Measurements from ENCODE around the gene GRIA2. TPM values are rescaled to one million over a fixed set of nuclear protein-coding genes. Genes with fewer than 3 reads are reported as not detected.
"Not testable (repeated sequence)": the region's sequence is repeated elsewhere in the genome, so short reads cannot be mapped to it uniquely, and the experiment has no call there.

The GRIA2 gene
- total and polyA plus RNA-seq, 2 experiments from 2014 or later: not detected

- no peaks in the 10 kb centered on the region for H3K36me3 ChIP-seq (ENCODE audit: low read depth)
- no peaks in the 10 kb centered on the region for H3K9me2 ChIP-seq (ENCODE audit: insufficient read depth)
- no peak for TF ChIP-seq EZH2phosphoT487 (IDR thresholded peaks at IDR 0.05; ENCODE audit: insufficient read depth, low read depth)
- TF ChIP-seq EZH2 (IDR thresholded peaks at IDR 0.05; ENCODE audit: insufficient read depth, poor library complexity, severe bottlenecking): no peak
- no peak for DNase-seq
- no peaks in the 10 kb centered on the region for H3F3A ChIP-seq (ENCODE audit: insufficient read depth)
- no peaks in the 10 kb centered on the region for H4K20me1 ChIP-seq (ENCODE audit: insufficient read depth)
- no peaks in the 10 kb centered on the region for H3K9me3 ChIP-seq (ENCODE audit: low read depth)
- no peak overlapping the region for H3K4me3 ChIP-seq
- no peaks in the 10 kb centered on the region for H3K79me2 ChIP-seq (ENCODE audit: insufficient read depth)
- H3K27ac ChIP-seq: no peak overlapping the region
- no peak overlapping the region for H3K4me2 ChIP-seq (ENCODE audit: unreplicated experiment)
- no peaks in the 10 kb centered on the region for H3K4me1 ChIP-seq (ENCODE audit: insufficient read depth)
- no peak overlapping the region for H2AFZ ChIP-seq
- H3K27me3 ChIP-seq (replicated peaks; ENCODE audit: insufficient read depth): 0 out of 2 replicates have a peak, but pooled peaks cover 2% of the 10 kb centered on the region
- in situ Hi-C loops (cut with MboI): no loop called here
- no peak overlapping the region for H3K9ac ChIP-seq
Observed at GRCh38 chr4:157242871-157243270, 22.3 kb downstream of the GRIA2 start.

- H3K9me3 ChIP-seq (ENCODE audit: low read depth): no peaks in the 10 kb centered on the region
- 9 to 14% methylated on average over 2 of the region's 2 CpGs for WGBS, 2 experiments (ENCODE audit: low coverage in 1 of 2, low lambda C conversion rate in 2 of 2, missing lambda C conversion rate in 2 of 2)
- in situ Hi-C loops (cut with MboI): no loop called here
Observed at GRCh38 chr4:157244348-157244747, 23.8 kb downstream of the GRIA2 start.

GRCh38 chr4:157245351-157245750, 24.8 kb downstream of the GRIA2 start:
- Histone ChIP-seq H3K9ac (no peak overlapping the region), H2AFZ (no peak overlapping the region), H3K27ac (no peak overlapping the region), H4K20me1 (ENCODE audit: insufficient read depth) (no peaks in the 10 kb centered on the region), H3K4me3 (no peak overlapping the region), H3K36me3 (ENCODE audit: low read depth) (no peaks in the 10 kb centered on the region), H3K4me1 (ENCODE audit: insufficient read depth) (no peaks in the 10 kb centered on the region), H3F3A (ENCODE audit: insufficient read depth) (no peaks in the 10 kb centered on the region), H3K9me2 (ENCODE audit: insufficient read depth) (no peaks in the 10 kb centered on the region), H3K9me3 (ENCODE audit: low read depth) (no peaks in the 10 kb centered on the region), H3K4me2 (ENCODE audit: unreplicated experiment) (no peak overlapping the region), H3K27me3 (replicated peaks; ENCODE audit: insufficient read depth) (no peaks in the 10 kb centered on the region), H3K79me2 (ENCODE audit: insufficient read depth) (no peaks in the 10 kb centered on the region)
- DNase-seq: no peak
- TF ChIP-seq EZH2phosphoT487 (IDR thresholded peaks at IDR 0.05; ENCODE audit: insufficient read depth, low read depth): no peak
- TF ChIP-seq EZH2 (IDR thresholded peaks at IDR 0.05; ENCODE audit: insufficient read depth, poor library complexity, severe bottlenecking): no peak
- in situ Hi-C loops (cut with MboI): no loop called here

More at GRCh38 chr4:157244348-157244747, 23.8 kb downstream of the GRIA2 start:
- Histone ChIP-seq H4K20me1 (ENCODE audit: insufficient read depth) (no peaks in the 10 kb centered on the region), H3F3A (ENCODE audit: insufficient read depth) (no peaks in the 10 kb centered on the region), H3K4me3 (no peak overlapping the region), H3K79me2 (ENCODE audit: insufficient read depth) (no peaks in the 10 kb centered on the region), H2AFZ (no peak overlapping the region), H3K36me3 (ENCODE audit: low read depth) (no peaks in the 10 kb centered on the region), H3K27ac (no peak overlapping the region), H3K4me1 (ENCODE audit: insufficient read depth) (no peaks in the 10 kb centered on the region), H3K4me2 (ENCODE audit: unreplicated experiment) (no peak overlapping the region), H3K27me3 (replicated peaks; ENCODE audit: insufficient read depth) (no peaks in the 10 kb centered on the region), H3K9me2 (ENCODE audit: insufficient read depth) (no peaks in the 10 kb centered on the region), H3K9ac (no peak overlapping the region)
- no peak for DNase-seq
- TF ChIP-seq EZH2phosphoT487 (IDR thresholded peaks at IDR 0.05; ENCODE audit: insufficient read depth, low read depth) (no peak), EZH2 (IDR thresholded peaks at IDR 0.05; ENCODE audit: insufficient read depth, poor library complexity, severe bottlenecking) (no peak)

- Histone ChIP-seq H3K4me2 (ENCODE audit: unreplicated experiment) (no peak overlapping the region), H3K9ac (no peak overlapping the region), H3K4me1 (ENCODE audit: insufficient read depth) (no peaks in the 10 kb centered on the region), H3K27me3 (replicated peaks; ENCODE audit: insufficient read depth) (no peaks in the 10 kb centered on the region), H3K79me2 (ENCODE audit: insufficient read depth) (no peaks in the 10 kb centered on the region), H3K36me3 (ENCODE audit: low read depth) (no peaks in the 10 kb centered on the region), H4K20me1 (ENCODE audit: insufficient read depth) (no peaks in the 10 kb centered on the region), H3K9me2 (ENCODE audit: insufficient read depth) (no peaks in the 10 kb centered on the region), H3K27ac (no peak overlapping the region), H3K9me3 (ENCODE audit: low read depth) (no peaks in the 10 kb centered on the region), H2AFZ (no peak overlapping the region), H3K4me3 (no peak overlapping the region), H3F3A (ENCODE audit: insufficient read depth) (no peaks in the 10 kb centered on the region)
- in situ Hi-C loops (cut with MboI): no loop called here
- TF ChIP-seq EZH2 (IDR thresholded peaks at IDR 0.05; ENCODE audit: insufficient read depth, poor library complexity, severe bottlenecking) (no peak), EZH2phosphoT487 (IDR thresholded peaks at IDR 0.05; ENCODE audit: insufficient read depth, low read depth) (no peak)
- DNase-seq: no peak
Observed at GRCh38 chr4:157246964-157247363, 26.4 kb downstream of the GRIA2 start.

- H2AFZ ChIP-seq; H3K4me3 ChIP-seq; H3K4me1 ChIP-seq (ENCODE audit: insufficient read depth); H4K20me1 ChIP-seq (ENCODE audit: insufficient read depth); DNase-seq; H3K4me2 ChIP-seq (ENCODE audit: unreplicated experiment); H3K36me3 ChIP-seq (ENCODE audit: low read depth); H3K27me3 ChIP-seq (replicated peaks; ENCODE audit: insufficient read depth); H3K79me2 ChIP-seq (ENCODE audit: insufficient read depth); H3K9me2 ChIP-seq (ENCODE audit: insufficient read depth); H3K9me3 ChIP-seq (ENCODE audit: low read depth); H3K27ac ChIP-seq; H3F3A ChIP-seq (ENCODE audit: insufficient read depth); H3K9ac ChIP-seq; in situ Hi-C loops (cut with MboI): not testable (repeated sequence)
- WGBS, 2 experiments (ENCODE audit: low coverage in 1 of 2, low lambda C conversion rate in 2 of 2, missing lambda C conversion rate in 2 of 2): 41 to 46% methylated on average over 6 of the region's 6 CpGs
Observed at GRCh38 chr4:157258165-157258564, 37.6 kb downstream of the GRIA2 start.
